8988T (cell line): Measurements from ENCODE around the gene LMX1B.
A peak's percentile ranks its signal among the peaks of the same experiment; 100 is the strongest.

Experiments used
- DNase-seq: peaks from one replicate; pipeline ENCODE4 v3.0.0; 2011

Gene LMX1B

DNA sequence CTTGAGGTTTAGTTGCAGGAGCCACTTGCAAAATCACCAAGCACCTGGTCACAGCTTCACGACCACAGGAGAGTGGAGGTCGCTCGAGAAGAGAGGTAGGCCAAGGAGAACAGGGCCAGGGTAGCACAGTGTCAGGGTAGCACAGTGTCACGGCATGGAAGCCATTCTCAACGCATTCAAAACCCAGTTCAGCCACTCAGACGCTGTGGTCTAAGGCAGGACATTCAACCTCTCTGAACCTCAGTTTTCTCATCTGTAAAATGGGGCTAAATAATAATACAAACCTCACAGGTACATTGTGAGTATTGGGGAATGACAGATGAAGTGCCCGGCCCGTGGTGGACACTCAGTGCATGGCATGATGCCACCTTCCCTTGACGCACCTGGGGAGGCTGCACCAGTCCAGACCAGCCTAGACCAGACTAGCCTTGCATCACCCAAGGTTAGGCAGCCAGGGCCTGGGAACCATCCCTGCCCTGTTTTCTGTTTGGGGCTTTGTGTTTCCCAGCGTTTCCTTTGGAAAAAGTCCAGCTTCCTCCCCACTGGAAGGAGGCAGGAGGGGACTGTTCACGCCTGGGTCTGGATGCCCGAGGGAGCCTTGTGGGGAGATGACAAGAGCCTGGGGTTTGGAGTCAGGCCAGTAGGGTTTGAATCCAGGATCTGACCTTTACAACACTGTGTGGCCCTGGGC, 7.8 kb upstream of the LMX1B start:
- DNase-seq: no peak

GRCh38 chr9:126606483-126606870, 7.3 kb upstream of the LMX1B start:
- DNase-seq: no peak

DNA sequence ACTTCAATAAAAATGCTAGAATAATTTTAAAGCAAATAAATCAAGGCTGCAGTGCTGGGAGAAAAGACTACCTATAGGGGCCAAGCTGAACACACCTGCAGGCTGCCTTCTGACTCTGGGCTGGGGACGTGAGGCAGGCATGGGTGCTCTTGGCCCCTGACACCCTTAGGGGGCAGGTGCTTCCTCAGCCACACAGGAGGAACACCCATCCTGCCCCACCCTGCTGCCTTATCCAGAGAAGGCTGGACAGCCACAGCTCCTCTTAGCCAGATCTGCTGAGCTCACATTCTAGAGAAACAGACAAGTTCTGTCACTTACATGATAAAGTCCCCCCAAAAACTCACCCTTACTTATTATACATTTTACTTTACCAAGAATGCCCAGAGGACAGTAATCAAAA, 6.6 kb upstream of the LMX1B start:
- no peak for DNase-seq

- no peak for DNase-seq
Observed at GRCh38 chr9:126607731-126608130, 6.0 kb upstream of the LMX1B start.

GRCh38 chr9:126608551-126608950, 5.2 kb upstream of the LMX1B start:
- no peak for DNase-seq

DNA sequence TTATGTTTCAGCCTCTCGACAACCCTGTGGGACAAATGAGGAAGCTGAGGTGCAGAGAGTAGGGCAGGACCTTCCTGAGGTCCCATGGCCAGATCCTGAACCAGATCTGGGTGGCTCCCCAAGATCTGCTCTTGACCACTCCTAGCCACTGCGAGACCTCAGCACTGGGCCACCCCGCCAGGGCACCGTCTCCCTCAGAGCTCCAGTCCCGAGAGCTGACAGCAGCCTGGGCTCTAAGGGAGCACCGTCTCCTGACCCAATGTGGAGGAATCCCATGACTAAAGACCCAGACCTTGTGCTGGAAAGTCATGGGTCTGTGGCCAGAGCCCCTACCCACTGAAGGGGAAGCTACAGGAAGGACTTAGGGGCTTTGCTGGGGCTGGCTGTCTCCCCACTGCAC, 4.5 kb upstream of the LMX1B start:
- DNase-seq: no peak

GRCh38 chr9:126609711-126610388, 3.9 kb upstream of the LMX1B start:
- DNase-seq: peak; percentile 7

- DNase-seq: peak; percentile 31
Observed at GRCh38 chr9:126611193-126611591, 2.5 kb upstream of the LMX1B start.

DNA sequence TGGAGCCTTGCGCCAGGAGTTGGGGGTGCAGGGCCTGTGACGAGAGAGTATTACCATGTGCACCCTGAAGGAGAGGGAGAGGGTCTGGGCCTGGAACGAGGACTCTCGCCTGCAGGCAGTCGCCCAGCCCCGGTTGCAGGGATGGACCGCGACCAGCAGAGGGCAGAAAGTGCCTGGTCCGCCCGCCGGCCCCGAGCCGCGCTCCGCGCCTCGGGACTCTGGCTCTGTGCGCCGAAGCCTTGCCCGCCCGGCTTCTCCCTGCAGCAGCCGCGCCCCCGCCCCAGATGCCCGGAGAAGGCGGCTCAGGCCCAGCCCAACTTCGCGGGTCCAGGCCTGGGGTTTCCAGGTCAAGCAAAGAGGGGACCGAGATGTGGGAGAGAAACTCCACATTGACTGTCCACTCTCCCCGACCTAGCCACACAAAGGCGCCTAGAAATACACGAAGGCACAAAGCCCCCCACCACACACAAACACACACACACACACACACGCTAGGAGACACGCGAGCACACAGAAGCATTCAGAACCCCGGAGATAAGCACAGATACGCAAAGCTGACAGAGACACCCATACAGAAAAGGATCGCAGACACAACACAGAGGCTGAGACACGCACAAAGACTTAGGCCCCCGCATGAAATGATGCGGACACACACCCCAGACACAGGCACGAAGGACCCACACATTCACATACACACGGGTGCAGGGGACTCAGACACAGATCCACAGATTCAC, 2.0 kb upstream of the LMX1B start:
- peak; percentile 98 for DNase-seq

GRCh38 chr9:126612326-126612812, 1.4 kb upstream of the LMX1B start:
- DNase-seq: no peak

DNA sequence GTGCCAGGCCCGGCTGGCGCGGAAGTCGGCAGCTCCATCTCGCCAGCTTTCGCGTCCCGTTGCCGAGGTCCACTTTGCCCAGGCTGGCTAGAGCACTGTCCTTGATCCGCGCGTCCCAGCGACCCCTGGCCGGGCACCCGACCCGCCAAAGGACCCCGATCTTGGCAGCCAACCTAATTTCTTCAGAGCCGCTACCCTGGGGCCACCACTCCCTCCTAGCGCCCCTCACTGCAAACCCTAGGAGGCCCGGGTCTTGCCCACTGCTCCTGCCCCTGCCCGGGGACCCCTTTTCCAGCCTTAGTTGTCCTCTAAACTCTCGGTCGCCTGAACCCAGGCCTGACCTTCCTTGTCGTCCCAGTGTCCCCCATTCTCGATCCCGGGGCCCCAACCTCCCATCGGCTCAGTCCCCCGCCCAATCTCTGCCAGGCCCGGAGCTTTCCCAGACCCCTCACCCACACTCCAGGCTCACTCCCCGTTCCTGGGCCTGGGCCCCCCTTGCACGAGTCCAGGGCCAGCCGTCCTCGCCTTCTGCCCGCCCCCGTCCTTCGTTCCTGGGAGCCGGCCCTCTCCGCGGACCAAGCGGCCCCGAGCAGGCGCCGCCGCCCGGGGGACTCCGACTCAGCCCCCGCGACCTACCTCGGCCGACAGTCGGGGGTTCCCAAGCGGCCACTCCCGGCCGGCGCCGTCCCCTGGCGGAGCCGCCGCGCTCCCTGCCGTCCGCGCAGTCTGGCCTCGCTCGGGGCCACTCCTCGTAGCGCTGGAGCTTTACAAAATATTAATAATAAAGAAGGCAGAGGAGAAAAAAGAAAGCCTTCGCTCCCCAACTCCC, 701 bp upstream of the LMX1B start:
- peak; percentile 62 for DNase-seq

DNA sequence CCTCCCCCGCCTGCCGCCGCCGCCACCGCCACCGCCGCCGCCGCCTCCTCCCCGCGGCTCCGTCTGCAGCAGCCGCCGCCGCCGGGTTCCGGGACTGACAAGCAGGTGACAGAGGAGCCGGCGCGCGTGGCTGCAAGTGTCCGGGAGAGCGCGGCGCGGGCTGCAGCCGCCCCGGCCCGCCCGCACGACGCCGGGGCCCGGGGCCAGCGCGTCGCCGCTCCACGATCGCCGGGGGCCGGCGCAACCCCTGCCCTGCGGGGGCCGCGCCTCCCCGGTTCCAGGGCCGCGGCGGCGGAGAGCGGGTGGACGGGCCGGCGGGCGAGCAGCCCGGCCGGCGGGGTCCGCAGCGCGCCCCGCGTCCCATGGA, 343 bp downstream of the LMX1B start:
- DNase-seq: peak; percentile 51

DNA sequence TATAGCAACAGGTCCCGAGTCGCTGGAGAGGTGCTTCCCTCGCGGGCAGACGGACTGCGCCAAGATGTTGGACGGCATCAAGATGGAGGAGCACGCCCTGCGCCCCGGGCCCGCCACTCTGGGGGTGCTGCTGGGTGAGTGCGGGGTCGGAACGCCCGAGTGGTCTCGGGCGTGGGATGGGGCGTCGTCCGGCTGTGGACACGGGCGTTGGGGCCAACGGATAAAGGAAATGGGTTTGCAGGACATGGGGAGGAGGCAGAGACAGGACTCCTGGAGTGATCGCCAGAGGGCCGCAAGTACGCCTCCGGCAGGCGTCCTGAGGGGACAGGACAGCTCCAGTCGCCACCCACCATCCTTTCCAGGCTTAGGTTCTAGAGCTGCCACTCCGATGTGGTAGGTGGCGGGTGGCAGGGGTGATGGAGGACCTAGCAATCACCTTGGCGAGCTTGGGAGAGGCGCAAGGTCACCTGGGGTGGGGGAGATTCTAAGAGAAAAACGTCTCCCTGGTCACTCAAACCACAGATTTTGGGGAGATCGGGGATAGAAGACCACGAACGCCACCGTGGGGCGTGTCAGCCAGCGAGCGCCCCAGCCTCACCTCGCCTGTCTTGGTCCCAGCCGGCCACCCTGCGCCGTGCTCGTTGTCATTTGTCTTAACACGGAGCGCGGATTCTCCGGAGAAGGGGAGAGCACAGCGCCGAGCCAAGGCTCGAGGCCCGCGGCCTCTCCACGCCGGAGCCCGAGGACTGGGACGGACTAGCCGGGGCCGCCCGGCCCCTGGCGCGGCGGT, 922 bp downstream of the LMX1B start:
- peak; percentile 65 for DNase-seq

DNA sequence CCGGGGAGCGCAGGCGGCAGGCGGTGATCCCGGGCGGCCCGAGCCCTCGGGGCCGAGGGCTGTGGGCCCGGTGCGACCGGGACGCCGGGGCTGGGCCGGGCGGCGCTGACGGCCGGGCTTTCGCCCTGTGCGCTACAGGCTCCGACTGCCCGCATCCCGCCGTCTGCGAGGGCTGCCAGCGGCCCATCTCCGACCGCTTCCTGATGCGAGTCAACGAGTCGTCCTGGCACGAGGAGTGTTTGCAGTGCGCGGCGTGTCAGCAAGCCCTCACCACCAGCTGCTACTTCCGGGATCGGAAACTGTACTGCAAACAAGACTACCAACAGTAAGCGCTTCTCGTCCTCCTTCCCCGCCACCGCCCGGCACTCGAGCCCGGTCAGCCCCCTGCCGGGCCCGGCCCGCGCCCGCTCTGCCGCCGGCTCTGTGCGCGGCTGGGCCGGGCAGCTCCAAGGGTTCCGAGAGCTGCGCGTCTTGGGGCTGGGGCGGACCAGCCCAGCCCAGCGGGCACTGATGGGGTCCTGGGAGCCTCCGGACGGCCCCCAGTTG, 1.6 kb downstream of the LMX1B start:
- DNase-seq: peak; percentile 59

GRCh38 chr9:126615791-126616447, 2.2 kb downstream of the LMX1B start:
- peak; percentile 85 for DNase-seq

- peak; percentile 37 for DNase-seq
Observed at GRCh38 chr9:126616521-126616976, 2.8 kb downstream of the LMX1B start.

DNA sequence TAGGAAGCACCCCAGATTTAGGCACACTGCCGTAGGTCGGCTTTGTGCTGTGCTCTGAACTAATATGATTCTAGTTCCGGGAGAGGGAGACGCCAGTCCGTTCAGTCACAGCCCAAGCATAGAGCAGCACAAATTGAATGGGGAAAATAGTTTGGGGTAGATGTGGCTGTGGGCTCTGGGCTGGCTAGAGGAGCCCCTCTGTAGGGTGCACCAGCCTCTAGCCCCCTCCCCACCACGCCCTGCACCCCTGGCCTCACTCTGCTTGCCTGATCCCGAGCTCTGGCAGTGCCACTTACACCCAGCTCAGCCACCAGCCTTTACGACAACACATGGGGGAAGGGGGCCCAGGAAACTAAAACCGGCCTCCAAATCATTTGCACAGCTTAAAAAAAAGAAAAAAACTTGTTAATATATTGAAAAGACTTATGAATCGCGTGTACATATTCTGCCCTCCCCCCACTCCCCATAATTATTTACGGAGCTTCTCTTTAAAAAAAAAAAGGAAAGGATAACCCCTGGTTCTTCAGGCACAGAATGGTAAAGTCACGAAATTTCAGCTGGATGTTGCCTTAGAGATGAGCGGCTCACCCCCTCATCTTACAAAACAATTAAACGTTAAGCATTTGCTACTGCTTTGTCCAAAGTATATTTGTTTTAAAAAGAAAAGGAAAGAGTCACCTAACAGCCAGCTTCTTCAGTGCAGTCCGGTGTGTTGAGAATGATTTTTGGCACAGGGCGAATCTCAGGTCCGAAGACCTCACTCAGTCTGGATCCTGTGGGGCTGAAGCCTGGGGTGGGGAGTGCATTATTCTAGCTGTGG, 3.5 kb downstream of the LMX1B start:
- DNase-seq: peak; percentile 21

DNA sequence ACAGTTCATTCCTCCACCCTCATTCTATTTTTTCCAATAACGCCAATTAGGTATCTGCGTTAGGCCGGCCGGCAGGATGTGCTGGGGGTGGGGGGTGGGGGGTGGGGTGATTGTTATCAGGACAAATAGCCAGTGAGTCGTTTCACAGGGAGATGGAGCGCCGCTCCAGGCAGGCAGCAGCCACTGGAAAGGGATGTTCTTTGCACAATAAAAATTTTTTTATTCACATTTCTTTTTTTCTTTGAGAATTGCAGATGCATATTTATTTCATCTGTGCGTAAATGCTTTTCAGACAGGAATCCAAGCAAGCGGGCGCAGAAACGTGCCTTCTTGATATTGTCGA, 4.1 kb downstream of the LMX1B start:
- peak; percentile 10 for DNase-seq

DNA sequence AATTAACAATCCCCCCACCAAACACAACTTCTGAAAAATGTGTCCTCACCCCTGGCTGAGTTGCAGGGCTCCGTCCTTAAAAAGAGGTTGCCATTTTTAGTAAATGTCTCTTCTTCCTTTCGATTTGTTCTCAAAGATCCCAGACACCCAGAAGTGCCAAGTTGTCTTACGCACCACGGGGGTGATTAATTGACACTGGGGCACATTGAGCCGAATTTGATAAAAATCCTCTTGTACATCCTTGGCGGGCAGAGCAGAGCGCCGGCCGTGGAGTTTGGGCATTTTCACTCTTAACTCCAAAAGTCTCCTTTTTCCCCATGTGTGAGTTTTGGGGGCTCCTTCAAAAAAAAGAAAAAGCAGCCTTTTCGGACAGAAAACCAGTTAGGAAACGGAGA, 4.5 kb downstream of the LMX1B start:
- no peak for DNase-seq

- peak; percentile 21 for DNase-seq
Observed at GRCh38 chr9:126618585-126619360, 5.0 kb downstream of the LMX1B start.
